ENCODE data around the gene EXOC3L4.

The EXOC3L4 gene

GRCh38 chr14:103139132-103140025 lies 44.9 kb downstream of the EXOC3L4 start:
- CTCF ChIA-PET, result interaction anchor here (0.6 to 5.1 kb wide), 3 partner anchors 29 to 47 kb away, joined by 3 to 80 read pairs (median 3); no protein-coding TSS in a partner anchor
- no peak for TF ChIP-seq ZNF155 (tag by site-specific recombination; IDR thresholded peaks at IDR 0.05)
- TF ChIP-seq ZFHX2 (tag by site-specific recombination; conservative IDR thresholded peaks at IDR 0.05), result peak; percentile 3; the same call in 1 of the 2 replicates
- POLR2A ChIA-PET, result interaction anchor here (0.7 kb wide), 1 partner anchor 811 kb away, joined by 5 read pairs; no protein-coding TSS in a partner anchor
- H3K4me3 ChIP-seq (ENCODE audit: low read depth, low read length), result no peak overlapping the region
- no peak overlapping the region for H3K27ac ChIP-seq (ENCODE audit: extremely low read depth, low read depth, low read length)
- peaks cover 0 to 9% of the 10 kb centered on the region in 2 experiments; a peak in 1 of 3 replicates for H3K36me3 ChIP-seq (ENCODE audit: control insufficient read depth in 2 of 2, insufficient read depth in 1 of 2, low read length in 2 of 2)
- no peaks in the 10 kb centered on the region for H3K9me3 ChIP-seq (ENCODE audit: control insufficient read depth, insufficient read depth, low read depth, low read length)
- no peaks in the 10 kb centered on the region for H3K4me1 ChIP-seq (ENCODE audit: control insufficient read depth, insufficient read depth, low read length)

DNA sequence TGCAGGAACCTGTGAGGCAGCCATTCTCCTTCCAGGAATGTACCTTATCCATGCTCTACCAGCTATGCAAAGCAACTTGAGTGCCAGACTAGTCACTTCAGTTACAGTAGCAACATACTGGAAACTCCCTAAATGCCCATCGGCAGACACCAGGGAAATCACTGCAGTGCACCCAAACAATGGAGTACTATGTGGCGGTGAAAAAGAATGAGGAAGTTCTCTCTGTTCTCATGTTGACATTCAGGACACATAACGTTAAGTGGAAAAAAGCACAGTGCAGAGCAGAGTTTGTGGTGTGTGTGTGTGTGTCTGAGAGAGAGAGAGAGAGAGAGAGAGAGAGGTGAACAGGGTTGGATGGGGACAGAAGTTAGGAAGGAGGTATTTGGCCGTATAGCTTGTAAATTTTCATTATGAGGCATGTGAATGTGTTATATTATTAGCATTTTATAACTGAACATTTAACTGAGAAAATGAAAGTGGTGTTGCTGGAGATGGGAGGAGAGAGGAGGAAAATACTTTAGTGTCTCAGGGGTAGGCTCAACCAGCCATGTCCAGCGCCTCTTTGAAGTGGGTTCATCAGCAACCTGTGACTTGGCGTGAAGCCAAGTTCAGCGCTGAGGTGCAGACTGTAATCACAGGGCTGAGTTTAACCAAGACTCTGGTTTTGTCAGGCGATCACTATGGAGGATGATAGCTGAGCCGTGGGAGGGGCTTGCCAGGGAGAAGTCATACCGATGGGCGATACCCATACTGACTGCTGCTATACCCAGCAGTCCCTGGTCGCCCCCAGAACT lies 46.0 kb downstream of the EXOC3L4 start:
- Histone ChIP-seq H3K4me3 (ENCODE audit: low read depth, low read length) (no peak overlapping the region), H3K27ac (ENCODE audit: extremely low read depth, low read depth, low read length) (no peak overlapping the region), H3K9me3 (ENCODE audit: control insufficient read depth, insufficient read depth, low read depth, low read length) (no peaks in the 10 kb centered on the region), H3K4me1 (ENCODE audit: control insufficient read depth, insufficient read depth, low read length) (no peaks in the 10 kb centered on the region), H3K36me3 (ENCODE audit: control insufficient read depth in 2 of 2, insufficient read depth in 1 of 2, low read length in 2 of 2) (peaks cover 0 to 3% of the 10 kb centered on the region in 2 experiments; a peak in 1 of 3 replicates)
- CTCF ChIA-PET, result interaction anchor here (0.6 to 5.1 kb wide), 21 partner anchors 9 to 1769 kb away, joined by 3 to 80 read pairs (median 4); no protein-coding TSS in a partner anchor
- POLR2A ChIA-PET, result interaction anchor here (0.6 kb wide), 1 partner anchor 11 kb away, joined by 7 read pairs; no protein-coding TSS in a partner anchor
- TF ChIP-seq SP2 (tag by site-specific recombination; IDR thresholded peaks at IDR 0.05), result no peak
- peak; percentile 98 for TF ChIP-seq ZNF146 (tag by site-specific recombination; IDR thresholded peaks at IDR 0.05)
- 0 out of 2 replicates have a peak, but pooled peaks have one; percentile 22 for TF ChIP-seq ZNF580 (tag by site-specific recombination; IDR thresholded peaks at IDR 0.05)
- TF ChIP-seq ZNF184 (tag by site-specific recombination; IDR thresholded peaks at IDR 0.05), result peak; percentile 56; the same call in 1 of the 2 replicates
- no peak for TF ChIP-seq SALL2 (tag by site-specific recombination; IDR thresholded peaks at IDR 0.05; ENCODE audit: borderline replicate concordance)
- TF ChIP-seq ZNF529 (tag by site-specific recombination; IDR thresholded peaks at IDR 0.05; ENCODE audit: insufficient replicate concordance), result no peak
- TF ChIP-seq, protein P1, sequence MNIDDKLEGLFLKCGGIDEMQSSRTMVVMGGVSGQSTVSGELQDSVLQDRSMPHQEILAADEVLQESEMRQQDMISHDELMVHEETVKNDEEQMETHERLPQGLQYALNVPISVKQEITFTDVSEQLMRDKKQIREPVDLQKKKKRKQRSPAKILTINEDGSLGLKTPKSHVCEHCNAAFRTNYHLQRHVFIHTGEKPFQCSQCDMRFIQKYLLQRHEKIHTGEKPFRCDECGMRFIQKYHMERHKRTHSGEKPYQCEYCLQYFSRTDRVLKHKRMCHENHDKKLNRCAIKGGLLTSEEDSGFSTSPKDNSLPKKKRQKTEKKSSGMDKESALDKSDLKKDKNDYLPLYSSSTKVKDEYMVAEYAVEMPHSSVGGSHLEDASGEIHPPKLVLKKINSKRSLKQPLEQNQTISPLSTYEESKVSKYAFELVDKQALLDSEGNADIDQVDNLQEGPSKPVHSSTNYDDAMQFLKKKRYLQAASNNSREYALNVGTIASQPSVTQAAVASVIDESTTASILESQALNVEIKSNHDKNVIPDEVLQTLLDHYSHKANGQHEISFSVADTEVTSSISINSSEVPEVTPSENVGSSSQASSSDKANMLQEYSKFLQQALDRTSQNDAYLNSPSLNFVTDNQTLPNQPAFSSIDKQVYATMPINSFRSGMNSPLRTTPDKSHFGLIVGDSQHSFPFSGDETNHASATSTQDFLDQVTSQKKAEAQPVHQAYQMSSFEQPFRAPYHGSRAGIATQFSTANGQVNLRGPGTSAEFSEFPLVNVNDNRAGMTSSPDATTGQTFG (tag by site-specific recombination; IDR thresholded peaks at IDR 0.05; ENCODE audit: borderline replicate concordance), result no peak
- 0 out of 2 replicates have a peak, but pooled peaks have one; percentile 1 for TF ChIP-seq ZFHX2 (tag by site-specific recombination; conservative IDR thresholded peaks at IDR 0.05)
- 0 out of 2 replicates have a peak, but pooled peaks have one; percentile 11 for TF ChIP-seq SCRT1 (tag by site-specific recombination; IDR thresholded peaks at IDR 0.05; ENCODE audit: borderline replicate concordance)
- no peak for TF ChIP-seq ZSCAN23 (tag by site-specific recombination; IDR thresholded peaks at IDR 0.05)
- peak; percentile 55 for TF ChIP-seq ZBTB17 (tag by site-specific recombination; IDR thresholded peaks at IDR 0.05)
- TF ChIP-seq ZNF121 (tag by site-specific recombination; IDR thresholded peaks at IDR 0.05), result no peak
- TF ChIP-seq, protein P2, sequence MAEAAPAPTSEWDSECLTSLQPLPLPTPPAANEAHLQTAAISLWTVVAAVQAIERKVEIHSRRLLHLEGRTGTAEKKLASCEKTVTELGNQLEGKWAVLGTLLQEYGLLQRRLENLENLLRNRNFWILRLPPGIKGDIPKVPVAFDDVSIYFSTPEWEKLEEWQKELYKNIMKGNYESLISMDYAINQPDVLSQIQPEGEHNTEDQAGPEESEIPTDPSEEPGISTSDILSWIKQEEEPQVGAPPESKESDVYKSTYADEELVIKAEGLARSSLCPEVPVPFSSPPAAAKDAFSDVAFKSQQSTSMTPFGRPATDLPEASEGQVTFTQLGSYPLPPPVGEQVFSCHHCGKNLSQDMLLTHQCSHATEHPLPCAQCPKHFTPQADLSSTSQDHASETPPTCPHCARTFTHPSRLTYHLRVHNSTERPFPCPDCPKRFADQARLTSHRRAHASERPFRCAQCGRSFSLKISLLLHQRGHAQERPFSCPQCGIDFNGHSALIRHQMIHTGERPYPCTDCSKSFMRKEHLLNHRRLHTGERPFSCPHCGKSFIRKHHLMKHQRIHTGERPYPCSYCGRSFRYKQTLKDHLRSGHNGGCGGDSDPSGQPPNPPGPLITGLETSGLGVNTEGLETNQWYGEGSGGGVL (tag by site-specific recombination; IDR thresholded peaks at IDR 0.05), result peak; percentile 14; the same call in 1 of the 2 replicates
- TF ChIP-seq ZNF157 (tag by site-specific recombination; IDR thresholded peaks at IDR 0.05), result no peak
- peak; percentile 58 for TF ChIP-seq SCRT2 (tag by site-specific recombination; IDR thresholded peaks at IDR 0.05)
- TF ChIP-seq ZNF664 (tag by site-specific recombination; IDR thresholded peaks at IDR 0.05), result peak; percentile 78
- TF ChIP-seq, protein P3, sequence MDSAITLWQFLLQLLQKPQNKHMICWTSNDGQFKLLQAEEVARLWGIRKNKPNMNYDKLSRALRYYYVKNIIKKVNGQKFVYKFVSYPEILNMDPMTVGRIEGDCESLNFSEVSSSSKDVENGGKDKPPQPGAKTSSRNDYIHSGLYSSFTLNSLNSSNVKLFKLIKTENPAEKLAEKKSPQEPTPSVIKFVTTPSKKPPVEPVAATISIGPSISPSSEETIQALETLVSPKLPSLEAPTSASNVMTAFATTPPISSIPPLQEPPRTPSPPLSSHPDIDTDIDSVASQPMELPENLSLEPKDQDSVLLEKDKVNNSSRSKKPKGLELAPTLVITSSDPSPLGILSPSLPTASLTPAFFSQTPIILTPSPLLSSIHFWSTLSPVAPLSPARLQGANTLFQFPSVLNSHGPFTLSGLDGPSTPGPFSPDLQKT (IDR thresholded peaks at IDR 0.05; ENCODE audit: borderline replicate concordance, low read depth, low read length), result no peak
- no peak for TF ChIP-seq ZNF341 (tag by site-specific recombination; IDR thresholded peaks at IDR 0.05; ENCODE audit: low read depth)
- TF ChIP-seq ZNF10 (tag by site-specific recombination; IDR thresholded peaks at IDR 0.05), result peak; percentile 44; the same call in 1 of the 2 replicates
- no peak for TF ChIP-seq KLF17 (tag by site-specific recombination; IDR thresholded peaks at IDR 0.05)
- TF ChIP-seq ZNF544 (tag by site-specific recombination; IDR thresholded peaks at IDR 0.05), result peak; percentile 51; the same call in 1 of the 2 replicates
- TF ChIP-seq ZNF248 (tag by site-specific recombination; IDR thresholded peaks at IDR 0.05), result no peak
- no peak for TF ChIP-seq ZNF48 (tag by site-specific recombination; IDR thresholded peaks at IDR 0.05)
- 0 out of 2 replicates have a peak, but pooled peaks have one; percentile 47 for TF ChIP-seq ZNF350 (tag by site-specific recombination; IDR thresholded peaks at IDR 0.05)
